Measurements from ENCODE around the gene DNAH6. TPM values are rescaled to one million over a fixed set of nuclear protein-coding genes. Genes with fewer than 3 reads are reported as not detected.

DNAH6 gene
- total and polyA plus RNA-seq, 8 donors, result 1.3 to 6.2 (median 3.6) TPM

GRCh38 chr2:84676295-84676694, 160.0 kb downstream of the DNAH6 start:
- no peaks in the 10 kb centered on the region for H3K36me3 ChIP-seq
- H3K27me3 ChIP-seq, result no peaks in the 10 kb centered on the region
- TF ChIP-seq CTCF (IDR thresholded peaks at IDR 0.05), result no peak
- H3K4me1 ChIP-seq, result no peaks in the 10 kb centered on the region
- no peak overlapping the region for H3K27ac ChIP-seq
- intact Hi-C loops (cut with DNase I), result no loop called here
- H3K4me3 ChIP-seq, result no peak overlapping the region
- no peaks in the 10 kb centered on the region for H3K9me3 ChIP-seq
- ATAC-seq (no peak), DNase-seq (no peak)

- intact Hi-C loops (cut with DNase I), result no loop called here
These were observed 161.9 kb downstream of the DNAH6 start for GRCh38 chr2:84678214-84678613.

GRCh38 chr2:84686783-84687476, 170.6 kb downstream of the DNAH6 start:
- no peak overlapping the region for H3K4me3 ChIP-seq
- H3K27ac ChIP-seq, result no peak overlapping the region
- DNase-seq, result no peak
- no peaks in the 10 kb centered on the region for H3K27me3 ChIP-seq
- ATAC-seq, result no peak
- intact Hi-C loops (cut with DNase I), result no loop called here
- H3K4me1 ChIP-seq, result no peaks in the 10 kb centered on the region
- TF ChIP-seq CTCF (IDR thresholded peaks at IDR 0.05), result no peak
- no peaks in the 10 kb centered on the region for H3K9me3 ChIP-seq
- H3K36me3 ChIP-seq, result no peaks in the 10 kb centered on the region

More at GRCh38 chr2:84678214-84678613, 161.9 kb downstream of the DNAH6 start:
- H3K9me3 ChIP-seq, result no peaks in the 10 kb centered on the region
- no peak overlapping the region for H3K4me3 ChIP-seq
- DNase-seq (no peak), ATAC-seq (no peak)
- no peaks in the 10 kb centered on the region for H3K36me3 ChIP-seq
- no peak for TF ChIP-seq CTCF (IDR thresholded peaks at IDR 0.05)
- H3K4me1 ChIP-seq, result no peaks in the 10 kb centered on the region
- H3K27me3 ChIP-seq, result no peaks in the 10 kb centered on the region
- no peak overlapping the region for H3K27ac ChIP-seq

GRCh38 chr2:84687498-84688149, 171.3 kb downstream of the DNAH6 start:
- H3K36me3 ChIP-seq, result no peaks in the 10 kb centered on the region
- ATAC-seq (no peak), DNase-seq (no peak)
- no peaks in the 10 kb centered on the region for H3K4me1 ChIP-seq
- H3K9me3 ChIP-seq, result no peaks in the 10 kb centered on the region
- no peaks in the 10 kb centered on the region for H3K27me3 ChIP-seq
- TF ChIP-seq CTCF (IDR thresholded peaks at IDR 0.05), result no peak
- intact Hi-C loops (cut with DNase I), result no loop called here
- no peak overlapping the region for H3K27ac ChIP-seq
- no peak overlapping the region for H3K4me3 ChIP-seq

- no peak for DNase-seq
- Histone ChIP-seq H3K36me3 (no peaks in the 10 kb centered on the region), H3K27ac (no peak overlapping the region), H3K27me3 (no peaks in the 10 kb centered on the region), H3K4me3 (no peak overlapping the region), H3K9me3 (no peaks in the 10 kb centered on the region), H3K4me1 (no peaks in the 10 kb centered on the region)
- intact Hi-C loops (cut with DNase I), result no loop called here
- no peak for TF ChIP-seq CTCF (IDR thresholded peaks at IDR 0.05)
- ATAC-seq, result no peak
These were observed 173.9 kb downstream of the DNAH6 start for GRCh38 chr2:84690225-84690624.

Measured in left lung (tissue), 10 donors.